ENCODE data around the gene CHMP2A. TPM values are rescaled to one million over a fixed set of nuclear protein-coding genes. Genes with fewer than 3 reads are reported as not detected.

CHMP2A gene
- 88.6 and 89.2 TPM in 2 replicates for total RNA-seq (2014; rRNA removed; shearing (Covaris generic))
- 186 and 193 TPM in 2 replicates for polyA plus RNA-seq (2016; fragmentation: Nextera tagmentation; extraction: Ambion mirVana)

- peaks cover 41% of the 10 kb centered on the region for H3F3A ChIP-seq (ENCODE audit: insufficient read depth)
- peak within 1 kb of the TSS; percentile 86 for H3K4me3 ChIP-seq
- peaks cover 19% of the 10 kb centered on the region for H3K4me1 ChIP-seq (ENCODE audit: insufficient read depth)
- H3K79me2 ChIP-seq (ENCODE audit: insufficient read depth) = peaks cover 79% of the 10 kb centered on the region
- H2AFZ ChIP-seq = peak within 1 kb of the TSS; percentile 73
- H3K9me3 ChIP-seq (ENCODE audit: low read depth) = no peaks in the 10 kb centered on the region
- peaks cover 28% of the 10 kb centered on the region for H3K36me3 ChIP-seq (ENCODE audit: low read depth)
- no peaks in the 10 kb centered on the region for H4K20me1 ChIP-seq (ENCODE audit: insufficient read depth)
- 1% methylated on average over 69 of the region's 69 CpGs for WGBS, 2 experiments (ENCODE audit: low coverage in 1 of 2, low lambda C conversion rate in 2 of 2, missing lambda C conversion rate in 2 of 2)
- in situ Hi-C loops (cut with MboI) = no loop called here
- TF ChIP-seq EZH2phosphoT487 (IDR thresholded peaks at IDR 0.05; ENCODE audit: insufficient read depth, low read depth) = no peak
- TF ChIP-seq EZH2 (IDR thresholded peaks at IDR 0.05; ENCODE audit: insufficient read depth, poor library complexity, severe bottlenecking) = no peak
- no peaks in the 10 kb centered on the region for H3K9me2 ChIP-seq (ENCODE audit: insufficient read depth)
- H3K27me3 ChIP-seq (replicated peaks; ENCODE audit: insufficient read depth) = no peaks in the 10 kb centered on the region
- peak within 1 kb of the TSS; percentile 75 for H3K4me2 ChIP-seq (ENCODE audit: unreplicated experiment)
- peak within 1 kb of the TSS; percentile 79 for H3K27ac ChIP-seq
- peak; percentile 99 for DNase-seq
- H3K9ac ChIP-seq = peak within 1 kb of the TSS; percentile 96
These were observed at the start of gene CHMP2A for GRCh38 chr19:58554494-58555368. Gene CHMP2A (minus strand): TSS chr19:58555105. CDS start chr19:58554212, 893 bp downstream.

DNA sequence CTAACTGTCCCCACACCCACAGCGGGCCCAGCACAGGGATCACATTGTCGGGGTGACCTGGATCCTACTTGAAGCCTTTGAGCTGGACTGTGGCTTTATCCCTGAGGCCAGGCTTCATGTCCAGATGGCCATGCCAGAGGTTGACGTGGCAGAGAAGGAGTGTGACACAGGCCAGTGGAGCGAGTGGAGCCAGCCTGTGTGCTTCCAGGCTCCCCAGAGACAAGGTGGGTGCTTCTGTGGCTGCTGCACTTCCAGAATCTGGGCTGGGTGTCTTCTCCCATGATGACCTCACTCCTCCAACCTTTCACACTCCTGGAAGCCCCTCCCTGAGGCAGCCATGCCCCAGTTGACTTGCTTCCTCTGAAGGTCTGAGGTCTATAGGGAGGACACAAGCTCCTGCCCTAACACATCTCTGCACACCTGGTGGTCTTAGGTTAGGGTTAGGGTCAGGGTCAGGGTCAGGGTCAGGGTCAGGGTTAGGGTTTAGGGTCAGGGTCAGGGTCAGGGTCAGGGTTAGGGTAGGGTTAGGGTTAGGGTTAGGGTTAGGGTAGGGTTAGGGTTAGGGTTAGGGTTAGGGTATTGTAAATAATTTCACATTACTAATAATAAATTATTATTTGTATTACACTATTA lies 31.3 kb upstream of the CHMP2A start:
- peaks cover 8% of the 10 kb centered on the region; the same call in 1 of the 2 replicates for H3F3A ChIP-seq (ENCODE audit: insufficient read depth)
- TF ChIP-seq EZH2 (IDR thresholded peaks at IDR 0.05; ENCODE audit: insufficient read depth, poor library complexity, severe bottlenecking) (no peak), EZH2phosphoT487 (IDR thresholded peaks at IDR 0.05; ENCODE audit: insufficient read depth, low read depth) (no peak)
- H3K79me2 ChIP-seq (ENCODE audit: insufficient read depth) = peaks cover 24% of the 10 kb centered on the region
- H3K4me2 ChIP-seq (ENCODE audit: unreplicated experiment) = no peak overlapping the region
- H2AFZ ChIP-seq = no peak overlapping the region
- DNase-seq = peak; percentile 15
- 98 to 100% methylated on average over 4 of the region's 4 CpGs for WGBS, 2 experiments (ENCODE audit: low coverage in 1 of 2, low lambda C conversion rate in 2 of 2, missing lambda C conversion rate in 2 of 2)
- H3K9me2 ChIP-seq (ENCODE audit: insufficient read depth) = no peaks in the 10 kb centered on the region
- peak overlapping the region; percentile 85 for H3K27ac ChIP-seq
- no peaks in the 10 kb centered on the region for H3K27me3 ChIP-seq (replicated peaks; ENCODE audit: insufficient read depth)
- peaks cover 15% of the 10 kb centered on the region for H3K4me1 ChIP-seq (ENCODE audit: insufficient read depth)
- H4K20me1 ChIP-seq (ENCODE audit: insufficient read depth) = no peaks in the 10 kb centered on the region
- peak overlapping the region; percentile 26; the same call in 1 of the 2 replicates for H3K9ac ChIP-seq
- no peak overlapping the region for H3K4me3 ChIP-seq
- H3K9me3 ChIP-seq (ENCODE audit: low read depth) = no peaks in the 10 kb centered on the region
- H3K36me3 ChIP-seq (ENCODE audit: low read depth) = peaks cover 3% of the 10 kb centered on the region; the same call in 1 of the 2 replicates
- in situ Hi-C loops (cut with MboI) = no loop called here

GRCh38 chr19:58585442-58586132 lies 30.7 kb upstream of the CHMP2A start:
- in situ Hi-C loops (cut with MboI) = no loop called here
- 89% methylated on average over 5 to 6 of the region's 6 CpGs for WGBS, 2 experiments (ENCODE audit: low coverage in 1 of 2, low lambda C conversion rate in 2 of 2, missing lambda C conversion rate in 2 of 2)
- peaks cover 26% of the 10 kb centered on the region for H3K79me2 ChIP-seq (ENCODE audit: insufficient read depth)
- peaks cover 3% of the 10 kb centered on the region; the same call in 1 of the 2 replicates for H3K36me3 ChIP-seq (ENCODE audit: low read depth)
- peaks cover 19% of the 10 kb centered on the region for H3K4me1 ChIP-seq (ENCODE audit: insufficient read depth)
- H2AFZ ChIP-seq = no peak overlapping the region
- H3K27me3 ChIP-seq (replicated peaks; ENCODE audit: insufficient read depth) = no peaks in the 10 kb centered on the region
- no peaks in the 10 kb centered on the region for H4K20me1 ChIP-seq (ENCODE audit: insufficient read depth)
- no peak for DNase-seq
- no peaks in the 10 kb centered on the region for H3K9me2 ChIP-seq (ENCODE audit: insufficient read depth)
- no peak overlapping the region for H3K27ac ChIP-seq
- H3K9me3 ChIP-seq (ENCODE audit: low read depth) = no peaks in the 10 kb centered on the region
- no peak overlapping the region for H3K9ac ChIP-seq
- no peak overlapping the region for H3K4me2 ChIP-seq (ENCODE audit: unreplicated experiment)
- H3K4me3 ChIP-seq = no peak overlapping the region
- no peak for TF ChIP-seq EZH2phosphoT487 (IDR thresholded peaks at IDR 0.05; ENCODE audit: insufficient read depth, low read depth)
- TF ChIP-seq EZH2 (IDR thresholded peaks at IDR 0.05; ENCODE audit: insufficient read depth, poor library complexity, severe bottlenecking) = no peak
- H3F3A ChIP-seq (ENCODE audit: insufficient read depth) = peaks cover 8% of the 10 kb centered on the region; the same call in 1 of the 2 replicates

All from GM23248 (cell line).